Transverse colon (tissue), 4 donors: ENCODE results near the gene DAB2IP.

Experiments
- POLR2A ChIP-seq: fragments of 450-650 bp; IDR thresholded peaks from one replicate; pipeline ENCODE4 v1.6.1; 2016; ENCODE audit warnings: antibody characterized with exemption, mild to moderate bottlenecking, moderate library complexity
- POLR2AphosphoS5 ChIP-seq, 3 donors: sonication (generic); formaldehyde crosslinking; IDR thresholded peaks; one replicate each; pipeline ENCODE4 v1.6.1; 2016; ENCODE audit warnings: antibody characterized with exemption in 3 of 3
- TF ChIP-seq, protein P1 (sequence below), 5 experiments: fragments of 200-600 bp in 3 of 5; fragments of 450-650 bp in 2 of 5; sonication (generic) in 3 of 5; IDR thresholded peaks; 1 replicate in 2 of 5; 2 replicates in 3 of 5; pipeline ENCODE4 v1.5.1; 2016 to 2017; ENCODE audit warnings: antibody characterized with exemption in 5 of 5, inconsistent platforms in 3 of 5, mild to moderate bottlenecking in 2 of 5, moderate library complexity in 1 of 5

DNA sequence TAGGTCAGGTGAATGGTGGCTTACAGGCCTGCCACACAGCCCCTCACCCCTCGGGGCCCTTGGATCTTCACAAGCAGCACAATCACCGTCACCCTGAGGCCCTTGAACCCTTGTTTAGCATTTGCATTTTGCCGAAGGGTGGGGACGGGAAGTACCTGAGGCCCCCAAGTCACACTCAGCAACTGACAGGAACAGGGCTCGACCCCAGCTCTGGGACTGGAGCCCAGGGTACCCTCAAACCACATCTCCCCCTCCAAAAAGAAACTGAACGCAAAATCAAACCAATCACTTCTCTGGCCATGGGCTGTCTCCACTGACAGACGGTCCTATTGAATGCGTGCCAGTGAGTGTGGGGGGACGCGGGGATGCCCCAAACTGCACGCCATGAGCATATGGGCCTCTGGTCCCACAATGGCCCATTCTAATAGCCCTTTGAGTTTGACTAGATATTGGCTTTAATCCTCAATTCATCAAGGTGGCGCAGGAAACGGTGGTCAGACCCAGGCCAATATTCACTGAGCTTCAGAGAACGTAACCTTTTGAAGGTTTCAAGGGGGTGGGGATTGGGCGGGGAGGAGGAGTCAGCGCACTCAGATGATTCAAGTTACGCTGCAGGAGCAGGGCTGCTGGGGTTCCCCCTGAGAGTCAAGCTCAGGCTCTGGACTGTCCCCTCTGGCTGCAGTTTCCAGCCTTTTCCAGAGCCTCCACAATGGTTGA lies 176.0 kb downstream of the DAB2IP start:
- TF ChIP-seq, protein P1, sequence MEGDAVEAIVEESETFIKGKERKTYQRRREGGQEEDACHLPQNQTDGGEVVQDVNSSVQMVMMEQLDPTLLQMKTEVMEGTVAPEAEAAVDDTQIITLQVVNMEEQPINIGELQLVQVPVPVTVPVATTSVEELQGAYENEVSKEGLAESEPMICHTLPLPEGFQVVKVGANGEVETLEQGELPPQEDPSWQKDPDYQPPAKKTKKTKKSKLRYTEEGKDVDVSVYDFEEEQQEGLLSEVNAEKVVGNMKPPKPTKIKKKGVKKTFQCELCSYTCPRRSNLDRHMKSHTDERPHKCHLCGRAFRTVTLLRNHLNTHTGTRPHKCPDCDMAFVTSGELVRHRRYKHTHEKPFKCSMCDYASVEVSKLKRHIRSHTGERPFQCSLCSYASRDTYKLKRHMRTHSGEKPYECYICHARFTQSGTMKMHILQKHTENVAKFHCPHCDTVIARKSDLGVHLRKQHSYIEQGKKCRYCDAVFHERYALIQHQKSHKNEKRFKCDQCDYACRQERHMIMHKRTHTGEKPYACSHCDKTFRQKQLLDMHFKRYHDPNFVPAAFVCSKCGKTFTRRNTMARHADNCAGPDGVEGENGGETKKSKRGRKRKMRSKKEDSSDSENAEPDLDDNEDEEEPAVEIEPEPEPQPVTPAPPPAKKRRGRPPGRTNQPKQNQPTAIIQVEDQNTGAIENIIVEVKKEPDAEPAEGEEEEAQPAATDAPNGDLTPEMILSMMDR (IDR thresholded peaks at IDR 0.05) = no peak
- TF ChIP-seq POLR2AphosphoS5 (IDR thresholded peaks at IDR 0.05) (no peak), POLR2A (no peak)
